ENCODE data around the gene GNA12.

Gene GNA12

DNA sequence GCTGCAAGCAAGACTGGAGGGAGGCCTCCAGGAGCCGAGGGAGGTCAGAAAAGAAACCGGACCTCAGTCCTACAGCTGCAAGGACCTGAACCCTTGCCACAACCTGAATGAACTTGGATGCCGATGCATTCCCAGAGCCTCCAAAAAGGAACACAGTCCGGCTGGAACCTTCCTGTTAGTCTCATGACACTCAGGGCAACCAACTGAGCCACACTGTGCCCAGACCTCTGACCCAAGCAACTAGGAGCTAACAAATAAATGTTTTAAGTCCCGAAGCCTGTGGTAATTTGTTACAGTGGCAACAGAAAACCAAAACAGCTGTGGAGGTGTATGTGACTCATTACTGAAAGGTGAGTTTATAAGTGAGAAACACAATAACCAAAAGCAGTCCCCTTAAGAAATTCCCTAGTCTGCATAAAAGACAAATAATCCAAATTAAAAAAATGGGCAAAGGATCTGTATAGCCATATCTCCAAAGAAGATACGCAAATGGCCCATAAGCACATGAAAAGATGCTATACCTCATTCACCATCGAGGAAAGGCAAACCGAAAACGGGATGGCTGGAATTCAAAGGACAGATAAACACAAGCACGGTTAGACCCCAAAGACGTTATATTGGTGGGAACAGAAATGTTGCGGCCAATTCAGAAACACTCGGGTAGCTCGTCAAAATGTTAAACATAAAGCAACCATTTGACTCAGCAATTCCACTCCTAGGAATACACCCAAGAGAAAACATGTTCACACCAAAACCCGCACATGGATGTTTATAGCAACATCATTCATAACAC, 24.8 kb downstream of the GNA12 start:
- FAIRE-seq = no peak
- no peak for DNase-seq (ENCODE audit: insufficient read length, low spot score)

DNA sequence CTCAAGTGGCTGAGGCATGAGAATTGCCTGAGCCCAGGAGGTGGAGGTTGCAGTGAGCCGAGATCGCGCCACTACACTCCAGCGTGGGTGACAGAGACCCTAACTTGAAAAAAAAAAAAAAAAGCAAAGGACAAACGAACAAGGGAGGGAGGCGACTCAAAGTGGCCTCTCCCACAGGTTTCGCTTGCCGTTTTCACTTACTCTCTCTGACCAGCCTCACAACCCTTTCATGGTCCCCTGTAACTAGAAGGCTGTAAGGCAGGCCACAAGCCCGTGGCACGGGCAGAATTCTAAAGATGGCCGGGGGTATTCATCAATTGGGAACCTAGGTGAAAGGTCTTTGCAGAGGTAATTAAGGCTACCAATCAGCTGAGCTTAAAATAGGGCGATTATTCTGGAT, 25.5 kb downstream of the GNA12 start:
- DNase-seq (ENCODE audit: insufficient read length, low spot score) (no peak), FAIRE-seq (no peak)

DNA sequence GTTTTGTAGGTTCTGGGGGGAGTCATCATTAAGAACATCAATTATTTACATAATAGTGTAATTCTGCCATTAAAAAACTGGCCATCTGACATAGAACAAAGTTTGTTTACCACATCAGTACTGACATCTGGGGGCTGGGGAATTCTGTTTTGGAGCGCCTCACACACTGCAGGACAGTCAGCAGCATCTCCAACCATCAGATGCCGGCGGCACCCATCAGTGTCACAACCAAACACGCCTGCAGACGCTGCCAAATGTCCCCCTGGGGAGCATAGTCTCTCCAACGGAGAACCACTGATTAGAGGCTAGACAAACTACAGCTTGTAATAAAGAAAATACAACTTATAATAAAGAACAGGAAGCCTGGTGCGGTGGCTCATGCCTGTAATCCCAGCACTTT, 26.0 kb downstream of the GNA12 start:
- DNase-seq (ENCODE audit: insufficient read length, low spot score) = no peak
- no peak for FAIRE-seq

DNA sequence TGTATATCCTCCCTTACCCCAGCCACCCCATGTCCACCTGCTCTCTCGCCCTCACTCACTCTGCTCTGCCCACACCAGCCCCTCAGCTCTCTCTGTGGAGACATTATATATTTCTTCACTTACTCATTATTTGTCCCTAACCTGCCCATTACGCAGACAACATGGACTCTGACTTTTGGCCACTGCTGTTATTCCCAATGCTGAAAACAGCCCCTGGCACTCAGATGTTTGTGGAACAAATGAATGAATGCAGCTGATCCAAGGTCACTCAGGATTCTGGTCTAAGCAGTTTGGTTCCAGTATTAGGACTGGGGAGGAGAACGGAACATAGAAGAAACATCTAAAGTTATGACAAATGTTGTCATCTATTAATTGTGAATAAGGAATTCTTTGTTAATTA, 26.7 kb downstream of the GNA12 start:
- FAIRE-seq = no peak
- no peak for DNase-seq (ENCODE audit: insufficient read length, low spot score)

DNA sequence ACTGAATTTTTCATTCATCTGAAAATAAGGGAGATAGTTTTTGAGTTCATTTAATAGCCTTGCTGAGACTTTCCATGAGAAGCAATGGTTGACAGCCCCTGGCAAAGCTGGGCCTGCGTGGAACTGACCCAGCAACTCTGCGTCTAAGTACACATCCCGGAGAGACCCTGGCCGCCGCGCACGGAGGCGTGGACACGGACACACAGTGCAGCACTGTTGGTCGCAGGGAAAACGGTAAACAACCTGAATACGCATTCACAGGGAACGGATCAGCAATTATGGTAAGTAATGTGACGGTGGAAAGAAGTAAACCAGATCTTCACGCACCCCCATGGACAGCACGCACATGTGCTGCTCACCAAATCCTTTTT, 28.2 kb downstream of the GNA12 start:
- DNase-seq (ENCODE audit: insufficient read length, low spot score) (no peak), FAIRE-seq (no peak)

DNA sequence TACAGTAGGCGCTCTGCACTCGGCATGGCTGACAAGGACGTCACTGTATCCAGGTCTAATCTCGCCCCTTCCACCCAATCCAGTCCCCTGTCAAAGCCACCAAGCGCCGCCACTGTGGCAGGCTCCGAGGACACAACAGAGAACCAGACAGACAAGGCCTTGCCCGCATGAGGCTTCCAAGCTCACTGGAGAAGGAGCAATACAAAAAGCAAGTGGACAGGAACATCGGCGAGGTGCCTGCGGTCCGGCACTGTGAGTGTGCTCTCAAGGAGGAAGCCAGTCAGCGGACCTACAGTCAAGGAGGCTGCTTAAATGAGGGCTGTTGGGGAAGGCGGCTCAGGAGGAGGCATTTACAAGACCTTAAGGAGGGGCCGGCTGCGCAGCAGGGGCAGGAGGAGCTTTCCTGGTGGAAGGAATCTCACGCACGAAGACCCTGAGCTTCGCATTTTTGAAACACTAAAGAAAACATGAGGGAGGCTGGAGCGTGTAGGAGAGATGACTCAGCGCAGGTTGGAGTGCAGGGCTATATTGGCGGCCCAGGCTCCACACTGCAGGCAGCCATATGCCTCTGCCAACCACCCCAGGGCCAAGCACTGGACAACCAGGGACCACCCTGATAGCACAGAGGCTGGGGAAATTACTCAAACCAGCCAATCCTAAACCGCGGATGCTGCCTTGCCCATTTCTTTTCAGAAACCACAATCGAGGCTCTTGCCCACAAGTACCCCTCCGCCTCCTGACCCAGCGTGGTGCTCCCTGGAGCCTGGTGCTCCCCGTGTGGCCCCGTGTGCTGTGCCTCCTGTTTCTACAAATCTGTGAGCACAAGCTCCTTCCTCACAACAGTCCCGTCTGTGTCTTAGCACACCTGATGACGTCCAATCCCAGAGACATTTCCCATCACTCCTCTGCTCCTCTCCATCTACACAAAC, 28.9 kb downstream of the GNA12 start:
- DNase-seq (ENCODE audit: insufficient read length, low spot score) (no peak), FAIRE-seq (peak; percentile 36)

DNA sequence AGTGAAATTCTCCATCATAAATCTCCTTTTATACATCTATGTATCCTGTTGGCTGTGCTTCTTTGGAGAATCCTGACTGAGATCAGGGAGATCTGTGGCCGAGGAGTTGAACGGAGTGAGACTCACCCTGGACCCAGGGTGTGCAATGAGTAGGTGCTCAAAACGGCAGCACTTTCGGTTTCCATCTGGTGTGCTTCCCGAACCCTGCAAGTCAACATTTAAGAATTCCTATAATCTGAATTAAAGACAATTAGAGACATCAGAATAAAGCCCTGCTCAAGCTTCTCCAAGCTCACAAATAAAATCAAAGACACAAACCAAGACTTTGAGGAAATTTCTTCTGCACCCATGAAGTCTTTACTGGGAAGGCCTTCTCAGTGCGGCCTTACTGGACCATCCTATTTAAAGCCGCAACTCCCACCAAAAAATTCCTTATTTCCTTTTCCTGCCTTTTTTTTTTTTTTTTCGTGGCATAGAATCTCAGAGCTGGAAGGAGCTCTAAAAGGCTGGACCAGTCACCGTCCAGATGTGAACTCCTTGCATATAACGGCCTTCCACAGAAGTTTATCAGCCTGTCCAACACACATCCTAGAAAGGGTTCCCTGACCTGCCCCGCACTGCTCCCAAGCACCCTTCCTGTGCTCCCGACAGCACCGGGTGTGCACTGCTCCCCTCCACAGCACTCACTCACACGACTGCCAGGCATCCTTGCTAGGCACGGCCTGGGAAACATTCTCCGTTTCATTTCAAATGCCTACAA, 29.7 kb downstream of the GNA12 start:
- DNase-seq (ENCODE audit: insufficient read length, low spot score) = no peak
- no peak for FAIRE-seq

DNA sequence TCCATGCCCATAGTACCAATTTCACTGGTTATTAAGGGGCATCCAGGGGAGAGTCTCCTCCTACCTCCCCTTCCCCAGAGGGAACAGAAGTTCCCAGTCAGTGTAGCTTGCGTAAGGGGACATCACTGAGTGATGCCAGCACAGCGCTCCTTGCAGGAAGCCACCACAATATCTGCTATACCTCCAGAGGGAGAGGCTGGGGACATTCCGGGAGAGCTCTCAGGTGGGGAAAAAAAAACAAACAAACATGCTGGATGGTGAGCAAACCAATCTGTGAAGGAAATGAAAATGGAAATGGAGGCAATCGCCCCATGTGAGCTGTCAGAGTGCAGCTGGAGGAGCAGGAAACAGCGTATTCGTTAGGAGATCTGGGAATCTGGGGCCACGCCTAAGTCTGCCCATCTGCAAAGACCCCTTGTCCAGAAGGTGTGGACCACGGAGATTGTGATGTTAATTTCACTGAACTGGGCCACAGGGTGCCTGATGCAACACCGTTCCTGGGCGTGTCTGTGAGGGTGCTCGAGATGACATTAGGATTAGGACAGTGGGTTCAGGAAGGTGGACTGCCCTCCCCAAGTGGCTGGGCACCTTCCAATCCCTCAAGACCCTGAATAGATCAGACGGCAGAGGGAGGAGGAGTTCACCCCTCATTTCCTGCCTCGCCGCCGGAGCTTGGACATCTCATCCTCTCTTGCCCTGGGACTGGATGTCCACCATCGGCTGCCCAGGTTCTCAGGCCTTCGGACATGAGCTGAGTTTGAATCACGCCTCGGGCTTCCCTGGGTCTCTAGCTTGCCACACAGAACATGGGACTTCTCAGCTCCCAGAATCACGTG, 30.5 kb downstream of the GNA12 start:
- FAIRE-seq (peak; percentile 57), DNase-seq (ENCODE audit: insufficient read length, low spot score) (no peak)

DNA sequence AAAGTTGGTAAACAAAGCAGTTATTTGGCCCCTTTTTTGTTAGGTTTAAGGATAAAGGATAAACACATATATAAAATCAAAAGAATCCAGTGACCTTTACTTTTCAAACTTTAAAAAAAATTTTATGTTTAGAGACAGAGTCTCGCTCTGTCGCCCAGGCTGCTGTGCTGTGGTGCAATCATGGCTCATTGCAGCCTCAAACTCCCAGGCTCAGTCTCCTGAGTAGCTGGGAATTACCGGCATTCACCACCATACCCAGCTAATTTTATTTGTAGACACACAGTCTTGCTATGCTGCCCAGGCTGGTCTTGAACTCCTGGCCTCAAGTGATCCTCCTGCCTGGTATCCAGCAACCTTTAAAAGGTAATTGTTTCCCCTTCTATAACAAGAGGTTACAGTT, 31.3 kb downstream of the GNA12 start:
- FAIRE-seq = no peak
- DNase-seq (ENCODE audit: insufficient read length, low spot score) = no peak

DNA sequence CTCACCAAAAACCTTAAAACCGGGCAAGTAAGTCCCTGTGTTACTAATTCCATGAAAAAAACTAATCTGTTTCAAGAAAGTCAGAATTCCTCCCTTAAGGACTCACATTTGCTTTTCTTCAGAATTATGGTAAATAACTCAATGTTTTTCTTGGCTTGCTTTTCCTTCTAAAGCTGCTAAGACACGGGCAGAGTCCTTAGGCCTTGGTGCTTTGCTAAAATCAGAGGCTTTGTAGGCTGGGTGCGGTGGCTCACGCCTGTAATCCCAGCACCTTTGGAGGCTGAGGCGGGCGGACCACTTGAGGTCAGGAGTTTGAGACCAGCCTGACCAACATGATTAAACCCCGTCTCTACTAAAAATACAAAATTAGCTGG, 32.0 kb downstream of the GNA12 start:
- no peak for FAIRE-seq
- DNase-seq (ENCODE audit: insufficient read length, low spot score) = no peak

DNA sequence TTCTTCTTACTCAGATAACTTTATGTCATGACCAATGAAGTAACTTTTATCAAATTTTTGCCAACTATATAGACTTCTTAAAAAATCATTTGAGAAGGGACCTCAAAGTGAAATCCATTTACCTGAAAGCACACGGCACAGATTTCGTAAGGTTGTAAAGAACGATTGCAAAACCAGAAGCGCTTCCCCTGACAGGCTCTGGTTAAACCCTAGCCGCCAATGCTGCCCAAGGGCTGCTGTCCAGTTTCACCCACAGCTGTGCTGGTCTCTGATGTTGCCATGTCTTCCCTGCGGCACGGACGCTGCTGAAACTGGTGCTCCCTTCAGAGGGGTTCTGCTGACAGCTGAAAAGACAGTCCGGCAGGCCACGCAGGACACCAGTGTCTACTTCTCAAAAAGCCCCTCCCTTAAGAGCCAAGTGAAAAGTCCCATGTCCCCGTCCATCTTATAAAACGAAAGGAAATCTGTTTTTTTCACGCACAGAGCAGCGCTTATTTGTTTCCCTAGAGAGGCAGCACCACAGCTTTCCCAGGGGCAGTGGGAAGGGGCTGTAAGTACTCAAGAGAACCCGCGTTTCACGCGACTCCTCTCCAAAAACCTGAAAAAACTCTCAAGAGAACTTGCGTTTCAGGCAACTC, 32.5 kb downstream of the GNA12 start:
- no peak for FAIRE-seq
- DNase-seq (ENCODE audit: insufficient read length, low spot score) = no peak

DNA sequence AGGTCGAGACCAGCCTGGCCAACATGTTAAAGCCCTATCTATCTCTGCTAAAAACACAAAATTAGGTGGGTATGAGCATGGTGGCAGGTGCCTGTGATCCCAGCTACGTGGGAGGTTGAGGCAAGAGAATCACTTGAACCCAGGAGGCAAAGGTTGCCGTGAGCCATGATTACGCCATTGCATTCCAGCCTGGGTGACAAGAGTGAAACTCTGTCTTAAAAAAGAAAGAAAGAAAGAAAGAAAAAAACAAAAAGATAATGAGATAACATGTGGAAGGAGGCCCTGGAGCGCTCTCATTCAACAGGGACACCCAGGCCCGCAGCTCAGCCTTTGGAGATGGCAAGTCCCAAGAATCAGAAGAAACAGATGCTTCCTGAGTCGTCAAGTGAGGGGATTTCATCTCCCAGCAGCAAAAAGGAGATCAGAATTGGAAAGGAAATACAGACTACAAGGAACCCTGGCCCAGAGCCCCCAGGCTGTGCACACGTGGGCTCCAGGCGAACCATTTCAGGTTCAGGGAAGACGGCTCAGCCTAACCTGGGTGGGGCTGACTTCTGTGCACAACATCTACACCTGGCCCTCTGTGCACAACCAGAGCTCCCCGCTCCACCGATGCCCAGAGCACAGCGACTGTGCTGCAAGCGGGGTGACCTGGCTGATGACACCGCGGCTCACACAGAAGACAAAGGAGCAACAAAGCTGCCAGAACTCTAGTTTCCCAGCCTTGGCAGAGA, 33.3 kb downstream of the GNA12 start:
- FAIRE-seq (no peak), DNase-seq (ENCODE audit: insufficient read length, low spot score) (no peak)

DNA sequence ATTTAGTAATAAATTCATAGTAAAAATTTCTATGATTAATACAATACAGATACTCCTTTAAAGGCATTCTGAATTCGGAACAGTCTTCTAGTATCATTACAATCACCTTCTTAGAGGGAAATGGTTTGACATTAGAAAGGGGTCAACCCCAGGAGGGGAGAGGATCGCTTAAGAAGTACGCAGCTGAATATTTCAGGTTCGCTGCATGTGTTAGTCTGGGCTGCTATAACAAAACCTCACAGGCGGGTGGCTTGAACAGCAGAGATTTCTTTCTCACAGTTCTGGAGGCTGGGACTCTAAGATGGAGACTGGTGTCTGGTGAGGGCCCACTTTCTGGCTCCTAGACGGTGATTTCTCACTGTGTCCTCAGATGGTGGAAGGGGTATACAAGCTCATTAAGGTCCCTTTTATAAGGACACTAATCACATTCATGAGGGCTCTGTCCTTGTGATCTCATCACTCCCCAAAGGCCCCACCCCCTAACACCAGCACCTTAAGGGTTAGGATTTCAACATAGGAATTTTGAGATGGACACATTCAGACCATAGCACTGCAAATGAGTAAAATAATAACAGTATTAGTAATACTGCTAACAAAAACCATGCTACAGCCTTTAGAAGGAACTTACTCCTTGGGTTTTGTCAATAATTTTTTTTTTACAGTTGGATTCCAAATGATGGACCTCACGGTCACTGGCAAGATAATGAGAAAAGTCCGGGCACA, 34.0 kb downstream of the GNA12 start:
- DNase-seq (ENCODE audit: insufficient read length, low spot score) (no peak), FAIRE-seq (no peak)

DNA sequence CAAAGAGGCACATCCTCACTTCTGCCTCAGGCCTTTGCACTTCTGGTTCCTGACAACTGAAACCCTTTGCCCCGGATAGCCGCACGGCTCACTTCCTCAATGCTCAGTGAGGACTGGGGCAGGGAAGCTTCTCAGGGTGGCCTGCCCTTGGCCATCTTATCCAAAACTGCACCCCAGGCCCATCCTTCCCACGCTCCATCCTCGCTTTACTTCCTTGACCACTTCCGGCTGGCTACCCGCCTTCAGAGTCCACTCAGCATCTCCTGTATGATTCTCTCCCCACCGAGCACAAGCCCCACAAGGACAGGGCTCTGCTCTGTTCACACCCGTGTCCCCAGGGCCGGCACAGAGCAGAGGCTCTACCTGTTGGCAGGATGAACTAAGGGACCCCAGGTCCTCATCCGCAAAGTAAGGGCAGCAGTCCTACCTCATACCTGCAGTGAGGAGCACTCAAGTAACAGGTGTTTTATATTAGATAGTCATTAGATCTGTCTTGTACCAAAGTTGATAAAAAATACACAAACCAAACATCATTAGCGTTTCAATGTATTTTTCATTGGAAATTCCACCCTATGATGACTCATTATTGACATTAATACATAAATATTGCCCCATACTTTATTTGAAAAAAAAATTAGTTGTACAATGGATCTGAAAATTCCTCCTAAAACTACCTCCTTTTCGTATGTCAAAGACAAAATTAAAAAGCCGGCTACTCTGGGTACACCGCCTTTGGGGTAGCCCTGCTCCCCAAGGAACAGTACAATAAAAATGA, 35.0 kb downstream of the GNA12 start:
- DNase-seq (ENCODE audit: insufficient read length, low spot score) = no peak

DNA sequence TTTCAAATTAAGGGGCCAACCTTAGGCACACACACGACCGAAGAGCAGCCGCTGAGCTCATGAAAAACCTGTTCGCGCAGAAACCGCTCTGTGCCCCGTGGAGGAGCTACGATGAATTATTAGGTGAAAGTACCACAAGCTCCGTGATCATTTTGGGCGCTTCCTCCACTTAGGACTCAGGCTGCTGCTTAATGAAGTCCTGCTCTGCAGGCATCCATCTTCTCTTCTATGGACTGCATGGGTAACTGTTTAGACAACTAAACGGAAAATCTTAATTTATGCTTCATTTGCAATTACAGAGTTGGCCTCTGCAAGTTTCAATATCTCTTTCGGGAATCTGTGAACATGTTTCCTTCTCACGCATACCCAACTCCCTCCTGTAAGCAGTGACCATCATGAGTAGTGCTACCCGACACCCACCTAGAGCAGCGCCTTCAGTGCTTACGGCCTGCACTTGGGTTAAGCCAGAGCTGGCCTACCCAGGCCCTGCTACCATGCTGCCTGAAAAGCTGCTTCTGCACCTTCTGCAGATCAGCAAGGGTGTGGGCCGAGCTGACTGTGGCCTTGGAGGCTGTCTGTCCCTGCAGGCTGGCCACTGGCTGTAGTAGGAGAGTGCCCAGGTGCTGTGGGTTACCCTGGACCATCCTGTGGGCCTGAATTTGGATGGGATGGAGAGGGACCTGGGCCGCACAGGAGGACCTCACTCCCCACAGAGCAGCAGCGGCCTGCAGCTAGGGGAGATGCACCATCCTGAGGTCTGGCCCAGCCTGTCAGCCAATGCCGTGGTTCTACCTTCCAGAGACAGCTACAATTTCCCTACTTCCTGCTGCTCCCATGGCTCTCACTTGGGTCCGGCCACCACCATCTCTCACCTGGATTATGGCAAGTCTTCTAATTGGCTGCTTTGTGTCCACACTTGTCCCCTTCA, 36.0 kb downstream of the GNA12 start:
- FAIRE-seq (no peak), DNase-seq (ENCODE audit: insufficient read length, low spot score) (no peak)

More for the DNA sequence above, 35.0 kb downstream of the GNA12 start:
- no peak for FAIRE-seq

DNA sequence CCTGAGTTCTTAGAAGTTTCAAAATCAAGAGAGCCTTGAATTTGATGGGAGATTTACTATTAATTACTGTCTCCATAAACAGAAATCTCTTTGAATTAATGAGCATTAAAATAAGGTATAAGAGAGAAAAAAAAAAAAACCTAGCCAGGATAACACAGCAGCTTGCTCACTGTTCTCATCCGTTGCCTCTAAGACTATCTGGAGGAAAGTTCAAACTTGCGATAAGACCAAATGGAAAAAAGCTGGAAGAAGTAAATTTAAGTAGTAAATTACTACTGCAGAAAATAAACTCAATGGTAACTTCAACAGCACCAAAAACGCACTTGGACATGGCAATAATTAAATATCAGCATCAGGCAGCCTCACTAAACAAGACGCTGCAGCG, 36.7 kb downstream of the GNA12 start:
- DNase-seq (ENCODE audit: insufficient read length, low spot score) (no peak), FAIRE-seq (no peak)

DNA sequence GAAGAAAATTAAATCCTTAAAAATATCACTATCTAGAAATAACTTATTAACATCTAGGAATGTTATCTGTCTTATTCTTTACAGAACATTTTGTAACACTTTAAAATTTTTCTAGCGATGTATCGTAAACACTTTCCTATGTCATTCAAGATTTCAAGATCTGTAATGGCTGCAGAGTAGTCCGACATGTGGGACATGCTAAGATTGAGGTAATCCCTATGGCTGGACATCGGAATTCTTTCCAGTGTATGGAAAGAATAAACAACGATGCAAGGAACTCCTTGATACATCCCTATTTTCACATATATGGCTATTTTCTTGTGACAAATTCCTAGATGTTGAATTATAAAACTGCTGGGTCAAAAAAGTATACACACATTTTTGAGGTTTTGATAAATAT, 37.5 kb downstream of the GNA12 start:
- FAIRE-seq (no peak), DNase-seq (ENCODE audit: insufficient read length, low spot score) (no peak)
